ENCODE measurements around the gene ELOA2.
"Not testable (repeated sequence)": the region's sequence is repeated elsewhere in the genome, so short reads cannot be mapped to it uniquely, and the experiment has no call there.

GRCh38 chr18:47023769-47024465 lies 11.5 kb downstream of the ELOA2 start:
- TF ChIP-seq CTCF (conservative IDR thresholded peaks at IDR 0.05; ENCODE audit: low read depth, low read length); POLR2A (IDR thresholded peaks at IDR 0.05; ENCODE audit: low read depth, low read length): not testable (repeated sequence)

Data from IMR-90 (cell line).